NCI-H1436 (cell line): ENCODE data around the gene KRT84.

ENCODE experiments used
- DNase-seq: peaks from one replicate; lab custom pipeline; 2025; lab: John Stamatoyannopoulos, UW

The KRT84 gene

GRCh38 chr12:52385226-52385702 lies at the start of gene KRT84:
TSS of gene KRT84 (minus strand) at chr12:52385652. CDS start at chr12:52385585, 67 bp downstream.
- no peak for DNase-seq

DNA sequence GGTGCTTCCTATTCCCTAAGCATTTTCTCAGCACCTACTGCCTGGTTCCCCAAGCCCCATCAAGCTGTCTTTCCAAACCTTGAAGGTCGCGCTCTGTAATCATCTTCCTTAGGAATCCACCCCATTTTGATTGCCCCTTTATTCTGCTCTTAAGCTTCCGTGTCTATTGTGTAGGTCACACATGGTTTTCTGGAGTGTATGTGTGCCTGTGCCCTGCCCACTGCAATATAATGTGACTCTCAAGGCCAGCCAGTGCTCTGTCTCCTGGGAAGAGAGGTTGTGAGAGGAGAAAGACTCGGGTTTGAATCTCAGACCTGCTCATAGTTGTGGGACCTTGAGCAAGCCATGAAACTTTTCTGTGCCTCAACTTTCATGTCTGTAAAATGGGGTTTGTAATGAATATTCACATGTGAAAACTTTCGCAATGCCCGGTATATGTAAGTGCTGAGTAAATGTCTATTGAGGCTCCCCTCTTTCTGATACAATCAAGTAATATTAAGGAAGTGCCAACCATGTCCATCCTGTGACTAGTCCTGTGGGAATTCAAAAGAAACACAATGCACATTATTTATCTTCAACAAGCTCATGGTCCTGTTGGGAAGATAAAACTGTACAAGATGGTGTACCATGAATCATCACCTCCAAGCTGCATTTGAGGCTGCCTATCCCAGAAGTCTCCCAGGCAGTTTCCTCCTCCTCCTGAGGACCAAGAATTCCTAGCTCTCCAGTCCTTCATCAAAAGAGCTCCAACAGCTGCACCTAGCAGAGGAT lies 49.5 kb upstream of the KRT84 start:
- DNase-seq = no peak

DNA sequence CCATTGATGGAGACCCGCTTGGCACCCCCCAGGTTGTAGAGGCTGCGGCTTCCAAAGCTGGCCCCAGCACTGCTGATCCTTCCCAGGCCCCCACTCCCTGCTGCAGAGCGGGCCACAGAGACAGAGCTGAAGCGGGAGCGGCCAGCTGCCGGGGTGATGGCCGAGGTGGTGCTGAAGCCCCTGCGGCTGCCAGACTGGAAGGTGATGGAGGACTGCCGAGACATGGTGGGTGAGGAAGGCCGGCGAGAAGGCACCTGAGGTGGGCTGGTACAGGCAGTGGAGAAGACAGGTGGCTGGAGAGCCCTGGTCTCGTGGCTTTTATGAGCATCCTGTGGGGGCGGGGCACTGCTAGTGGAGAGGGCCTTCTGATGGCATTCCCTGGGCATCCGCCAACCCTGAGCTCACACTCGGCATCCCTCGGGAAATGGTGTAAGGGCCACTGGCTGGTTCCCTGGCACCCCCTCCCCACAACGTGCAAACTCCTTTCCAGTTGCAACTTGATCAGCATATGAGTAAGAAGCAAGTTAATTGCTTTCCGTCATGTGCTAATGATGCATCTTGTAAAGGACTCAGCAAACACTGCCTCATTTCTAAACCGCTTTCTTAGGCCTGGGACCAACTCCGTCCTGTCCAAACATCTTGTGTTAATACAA lies 48.8 kb upstream of the KRT84 start, which contains the start of gene KRT75:
Gene KRT75 (minus strand): TSS at position 291 of the 653 bp plus-strand sequence. CDS start 67 bp downstream, at position 224.
- peak; percentile 47 for DNase-seq

DNA sequence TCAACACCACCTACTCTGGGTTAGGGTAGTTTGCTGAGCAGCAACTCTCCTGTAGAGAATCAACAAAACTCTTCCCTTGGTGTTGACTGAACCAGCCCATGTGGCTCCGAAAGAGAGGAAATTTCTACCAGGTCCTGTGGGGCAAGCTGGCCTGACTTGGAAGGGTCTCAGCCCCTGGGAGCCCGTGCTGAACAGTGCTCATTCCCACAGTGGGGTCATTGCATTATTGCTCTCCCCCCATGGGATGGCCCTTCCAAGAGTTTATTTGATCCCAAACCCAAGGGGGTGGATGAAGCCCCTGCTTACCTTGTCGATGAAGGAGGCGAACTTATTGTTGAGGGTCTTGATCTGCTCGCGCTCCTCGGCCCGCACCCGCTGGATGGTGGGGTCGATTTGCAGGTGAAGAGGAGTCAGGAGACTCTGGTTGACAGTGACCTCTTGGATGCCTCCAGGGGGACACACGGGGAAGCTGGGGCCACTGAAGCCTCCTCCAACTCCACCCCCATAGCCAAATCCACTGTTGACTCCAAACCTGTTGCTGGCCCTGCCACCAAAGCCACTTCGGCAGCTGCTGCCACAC lies 48.1 kb upstream of the KRT84 start:
- DNase-seq = no peak

DNA sequence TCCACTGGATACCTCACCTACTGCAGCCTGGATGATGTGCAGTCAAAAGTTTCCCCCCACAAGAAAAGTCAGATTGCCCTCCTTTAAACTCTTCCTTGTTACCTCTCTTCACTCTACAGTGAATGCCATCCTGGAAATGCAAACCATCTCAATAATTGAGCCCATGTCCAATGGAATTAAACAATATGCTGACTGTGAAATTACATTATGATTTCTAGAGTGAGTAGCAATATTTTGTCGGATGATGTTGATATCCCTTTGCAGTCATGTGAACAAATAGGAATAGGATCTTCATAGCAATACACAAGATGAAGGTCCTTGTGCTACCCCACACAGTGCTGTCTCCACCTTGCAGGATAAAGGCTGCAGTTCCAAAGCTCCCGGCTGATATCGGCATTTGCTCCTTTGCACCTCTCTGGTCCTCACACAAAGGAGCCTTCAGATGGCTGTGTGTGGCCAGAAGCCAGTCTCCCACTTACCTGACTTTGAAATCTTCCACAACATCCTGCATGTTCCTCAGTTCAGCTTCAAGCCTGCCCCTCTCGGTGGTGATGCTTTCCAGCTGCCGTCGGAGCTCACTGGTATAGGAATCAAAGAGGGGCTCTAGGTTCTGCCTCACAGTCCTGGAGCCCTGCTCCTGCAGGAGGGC lies 47.2 kb upstream of the KRT84 start:
- no peak for DNase-seq

- DNase-seq = no peak
Measured at GRCh38 chr12:52428121-52428520, 42.7 kb upstream of the KRT84 start.

DNA sequence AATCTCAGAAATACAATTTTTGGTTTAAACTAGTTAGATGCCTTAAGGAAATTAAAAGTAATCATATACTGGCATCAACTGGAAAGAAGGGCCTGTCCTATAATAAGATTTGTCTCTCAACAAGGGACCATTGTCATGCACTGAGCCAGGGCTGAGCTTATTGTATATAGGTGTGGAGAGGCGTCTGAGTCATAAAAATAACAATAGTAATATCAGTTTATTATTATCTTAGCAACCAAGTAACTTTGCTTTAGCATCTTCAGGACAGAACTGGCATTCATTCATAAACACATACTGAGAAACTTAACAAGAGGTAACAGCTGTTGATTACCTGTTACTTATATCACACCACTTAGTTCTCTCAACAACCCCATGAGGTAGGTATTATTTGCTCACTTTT lies 41.6 kb upstream of the KRT84 start:
- DNase-seq = no peak

DNA sequence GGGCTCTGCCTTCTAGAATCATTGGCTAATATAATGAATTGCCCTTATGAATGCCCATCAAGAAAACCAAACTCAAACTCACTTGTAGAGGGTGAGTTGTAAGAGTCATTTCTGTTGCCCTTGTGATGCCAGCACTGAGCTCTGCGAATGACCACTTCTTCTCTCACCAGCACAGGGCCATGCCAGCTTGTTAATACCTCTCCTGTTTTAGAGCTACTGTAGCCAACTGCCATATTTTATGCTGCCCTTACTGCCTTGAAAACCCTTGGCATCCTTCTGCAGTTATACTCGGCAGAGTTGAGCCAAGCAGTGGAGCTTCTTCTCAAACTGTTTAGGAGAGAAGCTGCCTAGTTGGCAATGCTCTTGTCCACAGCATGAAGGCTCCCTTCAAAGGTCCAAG lies 40.6 kb upstream of the KRT84 start:
- no peak for DNase-seq

- no peak for DNase-seq
Measured at GRCh38 chr12:52425466-52425865, 40.0 kb upstream of the KRT84 start.

DNA sequence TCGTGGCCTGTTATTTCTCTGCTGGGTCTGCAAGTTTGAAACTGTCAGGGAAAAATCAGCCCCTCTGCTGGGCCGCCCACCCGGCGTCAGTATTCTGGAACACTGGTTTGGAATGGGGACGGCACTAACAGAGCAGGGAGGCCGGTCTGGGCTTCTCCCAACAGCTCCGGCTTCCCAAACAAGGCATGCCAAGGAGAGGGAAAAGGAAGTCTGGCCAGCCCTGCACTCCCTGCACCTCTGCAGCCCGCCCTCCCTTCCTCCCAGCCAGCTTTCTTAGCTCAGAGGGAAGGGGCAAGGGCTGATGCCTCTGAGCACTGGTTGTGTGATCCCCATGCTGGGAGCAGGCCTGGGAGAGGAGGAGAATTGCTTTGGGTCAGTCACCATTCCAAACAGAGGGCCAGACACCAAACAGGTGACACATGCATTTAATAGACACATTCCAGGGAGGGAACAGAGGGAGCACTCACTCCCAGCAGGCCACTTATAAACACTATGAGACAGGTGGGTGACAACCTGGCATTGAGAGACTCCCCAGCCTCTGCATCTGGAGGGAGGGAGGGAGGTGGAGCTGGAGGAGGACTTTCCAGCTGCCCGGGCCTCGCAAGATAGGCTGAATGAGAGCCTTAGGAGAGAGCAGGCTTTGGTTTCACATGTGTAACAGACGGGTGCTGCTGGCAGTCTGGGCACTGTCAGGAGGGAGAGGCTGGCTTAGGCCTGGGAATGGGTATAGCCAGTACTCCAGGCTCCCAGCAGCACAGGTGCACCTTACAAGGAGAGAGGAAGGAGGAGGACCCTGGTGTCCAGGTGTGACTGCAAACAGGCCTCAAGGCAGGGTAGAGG lies 38.4 kb upstream of the KRT84 start:
- DNase-seq = no peak

- DNase-seq = no peak
Measured at GRCh38 chr12:52423035-52423434, 37.6 kb upstream of the KRT84 start.

DNA sequence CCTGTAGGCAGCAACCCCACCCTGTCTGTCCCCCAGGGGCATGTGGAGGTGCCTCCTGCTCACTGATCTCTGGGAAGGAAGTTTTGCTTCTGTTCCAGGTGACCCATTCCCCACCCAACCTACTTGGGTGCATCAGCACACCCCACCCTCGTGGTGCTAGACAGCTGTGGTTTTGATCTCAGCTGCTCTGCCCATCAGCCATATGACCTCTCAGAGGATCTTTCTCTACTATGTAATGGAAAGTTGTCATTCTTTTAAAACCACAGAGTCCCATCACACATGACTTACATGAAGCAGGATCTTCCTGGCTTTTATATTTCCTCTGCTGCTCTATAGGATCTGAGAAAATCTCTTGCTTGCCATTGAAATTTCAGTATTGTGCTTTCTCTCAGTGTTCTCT lies 34.2 kb upstream of the KRT84 start:
- no peak for DNase-seq

GRCh38 chr12:52418576-52419110 lies 33.2 kb upstream of the KRT84 start:
- no peak for DNase-seq

DNA sequence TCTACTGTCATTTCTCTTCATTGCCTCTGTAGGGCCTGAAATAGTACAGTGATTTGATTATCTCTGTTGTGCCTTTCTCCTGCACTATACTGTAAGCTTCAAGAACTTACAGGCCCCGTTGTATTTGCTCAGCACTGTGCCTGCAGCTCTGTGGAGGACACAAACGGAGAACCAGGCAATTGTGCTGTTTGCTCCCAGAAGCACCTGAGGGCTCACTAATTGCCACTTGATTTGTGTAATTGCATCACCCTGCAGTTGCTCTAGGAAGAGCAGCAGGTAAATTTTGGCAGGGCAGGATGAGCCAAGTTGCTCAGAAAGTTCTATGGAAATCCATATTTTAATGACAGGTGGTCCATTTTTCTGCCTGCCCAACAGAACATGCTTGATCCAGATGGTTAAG lies 32.3 kb upstream of the KRT84 start:
- peak; percentile 86 for DNase-seq

DNA sequence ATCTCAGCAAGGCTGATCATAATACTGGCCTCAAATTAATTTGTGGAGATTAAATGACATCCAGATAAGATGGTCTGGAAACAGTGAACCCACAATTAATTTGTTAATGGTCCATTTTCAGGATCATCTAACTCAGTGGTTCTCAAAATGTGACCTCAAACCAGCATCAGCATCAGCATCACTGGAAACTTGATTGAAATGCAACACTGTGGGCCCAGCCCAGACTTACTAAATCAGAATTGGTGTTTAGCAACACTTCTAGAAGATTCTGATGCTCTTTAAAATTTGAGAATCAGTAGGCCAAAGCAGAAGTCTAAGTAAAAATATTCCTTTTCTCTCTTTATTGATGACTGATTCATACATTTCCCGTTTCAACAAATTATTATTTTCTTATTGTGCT lies 31.3 kb upstream of the KRT84 start:
- no peak for DNase-seq

- no peak for DNase-seq
Measured at GRCh38 chr12:52415870-52416750, 30.7 kb upstream of the KRT84 start.

DNA sequence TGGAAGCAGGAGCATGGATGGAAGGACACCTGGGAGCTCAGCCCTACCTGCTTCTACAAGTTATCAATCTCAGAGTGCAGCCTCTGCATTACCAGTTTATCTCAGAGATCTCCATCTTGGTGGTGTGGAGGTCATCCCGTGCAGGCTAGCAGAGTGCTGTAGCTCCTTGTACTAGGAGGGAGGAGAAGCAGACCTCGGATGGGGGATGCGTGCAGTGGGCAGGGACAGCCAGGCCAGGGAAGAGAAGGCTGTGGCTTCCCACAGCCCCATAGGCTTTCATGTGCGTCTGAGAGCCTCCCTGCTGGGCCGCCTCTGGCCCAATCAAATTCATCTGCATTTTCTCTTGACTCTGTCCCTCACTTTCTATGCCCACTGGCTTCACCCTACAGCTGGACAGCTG lies 29.5 kb upstream of the KRT84 start:
- no peak for DNase-seq

- no peak for DNase-seq
Measured at GRCh38 chr12:52413782-52414345, 28.4 kb upstream of the KRT84 start.

GRCh38 chr12:52413202-52413601 lies 27.8 kb upstream of the KRT84 start:
- no peak for DNase-seq

DNA sequence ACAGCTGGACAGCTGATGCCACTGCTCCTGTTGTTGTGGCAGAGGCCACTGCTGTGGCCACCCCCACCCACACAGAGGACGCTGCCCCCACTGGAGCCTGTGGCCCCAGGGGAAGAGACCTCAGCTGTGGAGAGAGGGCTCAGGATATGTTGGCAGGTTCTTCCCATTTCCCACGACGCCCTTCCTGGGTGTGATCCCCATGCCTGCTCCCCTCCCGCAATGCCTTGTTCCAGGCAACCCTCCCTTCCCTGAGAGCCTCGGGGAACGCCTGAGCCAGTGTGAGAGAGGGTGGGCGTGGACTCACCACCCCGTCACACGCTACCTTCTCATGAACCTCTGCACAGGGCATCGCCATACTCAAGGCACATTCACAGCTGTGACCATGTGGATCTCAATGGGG lies 26.4 kb upstream of the KRT84 start:
- DNase-seq = no peak
